ENCODE measurements around the gene KCNH4. TPM values are rescaled to one million over a fixed set of nuclear protein-coding genes. Genes with fewer than 3 reads are reported as not detected.

KCNH4 gene
- total and polyA plus RNA-seq, 2 of the 13 experiments (the other 11 are each of a cell fraction or from before 2014, with no cell fraction given): 0.01 to 0.09 TPM

DNA sequence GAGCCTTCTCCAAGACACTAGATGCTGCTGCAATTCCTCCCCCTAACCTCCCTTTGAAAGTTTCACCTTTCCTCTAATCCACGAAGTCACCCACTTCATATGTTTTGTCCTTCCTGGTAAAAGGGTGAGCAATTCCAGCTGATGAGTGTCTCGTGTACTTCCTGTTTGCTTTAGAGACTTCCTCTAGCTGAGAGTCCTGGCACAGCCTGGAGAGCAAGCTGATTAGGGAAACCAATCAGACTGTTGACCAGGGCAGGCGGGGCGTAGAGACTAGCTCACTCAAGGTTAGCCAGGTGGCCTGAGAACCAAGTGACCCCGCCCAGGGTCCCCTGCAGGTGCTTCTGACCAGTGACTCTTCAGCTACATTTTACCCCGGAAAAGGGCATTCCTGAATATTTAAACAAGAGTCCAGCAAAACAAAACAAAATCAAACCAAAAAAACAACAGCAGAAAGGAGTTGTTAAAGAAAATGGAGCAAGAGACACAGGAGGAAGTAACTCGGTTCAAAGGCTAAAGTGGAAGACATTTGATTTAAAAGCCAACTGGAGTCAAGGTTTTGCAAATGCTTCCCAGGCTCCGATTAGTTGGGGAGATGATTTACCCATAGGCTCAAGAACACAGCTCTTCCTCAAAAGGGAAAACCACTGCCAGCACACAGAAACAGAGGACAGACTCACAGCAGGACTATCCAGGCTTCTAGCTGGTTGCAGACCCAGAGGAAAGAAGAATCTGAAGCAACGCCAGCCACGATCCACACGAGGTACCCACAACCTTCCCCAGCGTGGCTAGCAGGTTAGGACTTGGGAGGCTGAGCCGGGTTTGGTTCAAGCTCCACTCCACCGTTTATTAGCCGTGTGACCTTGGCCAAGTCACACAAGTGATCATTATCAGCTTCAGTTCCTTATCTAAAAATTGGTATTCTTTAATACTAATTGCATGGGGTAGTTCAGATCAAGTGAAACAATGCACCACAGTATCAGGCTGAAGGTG is 45.0 kb downstream of the KCNH4 start (continued):
- TF ChIP-seq, protein P1, sequence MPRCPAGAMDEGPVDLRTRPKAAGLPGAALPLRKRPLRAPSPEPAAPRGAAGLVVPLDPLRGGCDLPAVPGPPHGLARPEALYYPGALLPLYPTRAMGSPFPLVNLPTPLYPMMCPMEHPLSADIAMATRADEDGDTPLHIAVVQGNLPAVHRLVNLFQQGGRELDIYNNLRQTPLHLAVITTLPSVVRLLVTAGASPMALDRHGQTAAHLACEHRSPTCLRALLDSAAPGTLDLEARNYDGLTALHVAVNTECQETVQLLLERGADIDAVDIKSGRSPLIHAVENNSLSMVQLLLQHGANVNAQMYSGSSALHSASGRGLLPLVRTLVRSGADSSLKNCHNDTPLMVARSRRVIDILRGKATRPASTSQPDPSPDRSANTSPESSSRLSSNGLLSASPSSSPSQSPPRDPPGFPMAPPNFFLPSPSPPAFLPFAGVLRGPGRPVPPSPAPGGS (CRISPR knock-in tag; IDR thresholded peaks at IDR 0.05): no peak
- peak; percentile 63; the same call in 1 of the 2 replicates for TF ChIP-seq FOXK1 (CRISPR knock-in tag; IDR thresholded peaks at IDR 0.05; ENCODE audit: borderline replicate concordance, low read depth)
- 0 out of 2 replicates have a peak, but pooled peaks have one; percentile 20 for TF ChIP-seq POGZ (CRISPR knock-in tag; IDR thresholded peaks at IDR 0.05)
- TF ChIP-seq ZNF7 (CRISPR knock-in tag; IDR thresholded peaks at IDR 0.05): no peak
- TF ChIP-seq, protein P2, sequence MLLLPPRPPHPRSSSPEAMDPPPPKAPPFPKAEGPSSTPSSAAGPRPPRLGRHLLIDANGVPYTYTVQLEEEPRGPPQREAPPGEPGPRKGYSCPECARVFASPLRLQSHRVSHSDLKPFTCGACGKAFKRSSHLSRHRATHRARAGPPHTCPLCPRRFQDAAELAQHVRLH (CRISPR knock-in tag; IDR thresholded peaks at IDR 0.05; ENCODE audit: borderline replicate concordance, low read depth): peak; percentile 57; the same call in 1 of the 2 replicates
- no peak for TF ChIP-seq HNRNPH1 (optimal IDR thresholded peaks at IDR 0.05; ENCODE audit: low read depth, low read length)
- TF ChIP-seq, protein P3, sequence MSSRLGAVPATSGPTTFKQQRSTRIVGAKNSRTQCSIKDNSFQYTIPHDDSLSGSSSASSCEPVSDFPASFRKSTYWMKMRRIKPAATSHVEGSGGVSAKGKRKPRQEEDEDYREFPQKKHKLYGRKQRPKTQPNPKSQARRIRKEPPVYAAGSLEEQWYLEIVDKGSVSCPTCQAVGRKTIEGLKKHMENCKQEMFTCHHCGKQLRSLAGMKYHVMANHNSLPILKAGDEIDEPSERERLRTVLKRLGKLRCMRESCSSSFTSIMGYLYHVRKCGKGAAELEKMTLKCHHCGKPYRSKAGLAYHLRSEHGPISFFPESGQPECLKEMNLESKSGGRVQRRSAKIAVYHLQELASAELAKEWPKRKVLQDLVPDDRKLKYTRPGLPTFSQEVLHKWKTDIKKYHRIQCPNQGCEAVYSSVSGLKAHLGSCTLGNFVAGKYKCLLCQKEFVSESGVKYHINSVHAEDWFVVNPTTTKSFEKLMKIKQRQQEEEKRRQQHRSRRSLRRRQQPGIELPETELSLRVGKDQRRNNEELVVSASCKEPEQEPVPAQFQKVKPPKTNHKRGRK (CRISPR knock-in tag; IDR thresholded peaks at IDR 0.05): no peak
- TF ChIP-seq ZNF138 (CRISPR knock-in tag; IDR thresholded peaks at IDR 0.05; ENCODE audit: low read depth): no peak
- no peak; the same call in 1 of the 2 replicates for TF ChIP-seq ZNF124 (CRISPR knock-in tag; IDR thresholded peaks at IDR 0.05)
- TF ChIP-seq TARDBP (CRISPR knock-in tag; IDR thresholded peaks at IDR 0.05): peak; percentile 45; the same call in 1 of the 2 replicates
- TF ChIP-seq ARNTL (CRISPR knock-in tag; IDR thresholded peaks at IDR 0.05): peak; percentile 62
- TF ChIP-seq KDM2A (CRISPR knock-in tag; IDR thresholded peaks at IDR 0.05; ENCODE audit: borderline replicate concordance, low read depth): no peak
- no peak for TF ChIP-seq ZNF30 (CRISPR knock-in tag; IDR thresholded peaks at IDR 0.05)
- TF ChIP-seq ZNF317 (CRISPR knock-in tag; IDR thresholded peaks at IDR 0.05): 0 out of 2 replicates have a peak, but pooled peaks have one; percentile 26
- peak; percentile 74 for TF ChIP-seq BCL6 (CRISPR knock-in tag; IDR thresholded peaks at IDR 0.05)
- no peak for TF ChIP-seq ZKSCAN1 (IDR thresholded peaks at IDR 0.05; ENCODE audit: low read length)
- TF ChIP-seq SMAD3 (CRISPR knock-in tag; IDR thresholded peaks at IDR 0.05): 0 out of 2 replicates have a peak, but pooled peaks have one; percentile 25
- TF ChIP-seq, protein P4, sequence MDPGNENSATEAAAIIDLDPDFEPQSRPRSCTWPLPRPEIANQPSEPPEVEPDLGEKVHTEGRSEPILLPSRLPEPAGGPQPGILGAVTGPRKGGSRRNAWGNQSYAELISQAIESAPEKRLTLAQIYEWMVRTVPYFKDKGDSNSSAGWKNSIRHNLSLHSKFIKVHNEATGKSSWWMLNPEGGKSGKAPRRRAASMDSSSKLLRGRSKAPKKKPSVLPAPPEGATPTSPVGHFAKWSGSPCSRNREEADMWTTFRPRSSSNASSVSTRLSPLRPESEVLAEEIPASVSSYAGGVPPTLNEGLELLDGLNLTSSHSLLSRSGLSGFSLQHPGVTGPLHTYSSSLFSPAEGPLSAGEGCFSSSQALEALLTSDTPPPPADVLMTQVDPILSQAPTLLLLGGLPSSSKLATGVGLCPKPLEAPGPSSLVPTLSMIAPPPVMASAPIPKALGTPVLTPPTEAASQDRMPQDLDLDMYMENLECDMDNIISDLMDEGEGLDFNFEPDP (CRISPR knock-in tag; conservative IDR thresholded peaks at IDR 0.05): no peak
- TF ChIP-seq, protein P5, sequence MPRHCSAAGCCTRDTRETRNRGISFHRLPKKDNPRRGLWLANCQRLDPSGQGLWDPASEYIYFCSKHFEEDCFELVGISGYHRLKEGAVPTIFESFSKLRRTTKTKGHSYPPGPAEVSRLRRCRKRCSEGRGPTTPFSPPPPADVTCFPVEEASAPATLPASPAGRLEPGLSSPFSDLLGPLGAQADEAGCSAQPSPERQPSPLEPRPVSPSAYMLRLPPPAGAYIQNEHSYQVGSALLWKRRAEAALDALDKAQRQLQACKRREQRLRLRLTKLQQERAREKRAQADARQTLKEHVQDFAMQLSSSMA (CRISPR knock-in tag; IDR thresholded peaks at IDR 0.05): no peak
- TF ChIP-seq, protein P6, sequence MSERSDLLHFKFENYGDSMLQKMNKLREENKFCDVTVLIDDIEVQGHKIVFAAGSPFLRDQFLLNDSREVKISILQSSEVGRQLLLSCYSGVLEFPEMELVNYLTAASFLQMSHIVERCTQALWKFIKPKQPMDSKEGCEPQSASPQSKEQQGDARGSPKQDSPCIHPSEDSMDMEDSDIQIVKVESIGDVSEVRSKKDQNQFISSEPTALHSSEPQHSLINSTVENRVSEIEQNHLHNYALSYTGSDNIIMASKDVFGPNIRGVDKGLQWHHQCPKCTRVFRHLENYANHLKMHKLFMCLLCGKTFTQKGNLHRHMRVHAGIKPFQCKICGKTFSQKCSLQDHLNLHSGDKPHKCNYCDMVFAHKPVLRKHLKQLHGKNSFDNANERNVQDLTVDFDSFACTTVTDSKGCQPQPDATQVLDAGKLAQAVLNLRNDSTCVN (CRISPR knock-in tag; IDR thresholded peaks at IDR 0.05; ENCODE audit: borderline replicate concordance): no peak; the same call in 1 of the 2 replicates
- no peak for TF ChIP-seq ZNF34 (CRISPR knock-in tag; IDR thresholded peaks at IDR 0.05; ENCODE audit: borderline replicate concordance)

Data from HepG2 (cell line).